ENCODE results near the gene CENPV. TPM values are rescaled to one million over a fixed set of nuclear protein-coding genes. Genes with fewer than 3 reads are reported as not detected.

CENPV gene
- total and polyA plus RNA-seq, 2 donors from 2014 or later = 9.0 to 42.3 TPM

DNA sequence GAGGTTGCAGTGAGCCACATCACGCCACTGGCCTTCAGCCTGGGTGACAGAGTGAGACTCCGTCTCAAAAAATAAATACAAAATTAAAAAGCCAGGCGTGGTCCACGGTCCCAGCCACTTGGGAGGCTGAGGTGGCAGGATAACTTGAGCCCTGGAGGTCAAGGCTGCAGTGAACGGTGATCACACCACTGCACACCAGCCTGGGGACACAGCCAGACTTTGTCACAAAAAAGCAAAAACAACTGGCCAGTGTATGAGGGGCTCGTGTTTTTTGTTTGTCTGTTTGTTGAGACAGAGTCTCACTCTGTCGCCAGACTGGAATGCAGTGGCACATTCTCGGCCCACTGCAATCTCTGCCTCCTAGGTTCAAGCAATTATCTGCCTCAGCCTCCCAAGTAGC lies 26.4 kb upstream of the CENPV start:
- TF ChIP-seq, protein P1, sequence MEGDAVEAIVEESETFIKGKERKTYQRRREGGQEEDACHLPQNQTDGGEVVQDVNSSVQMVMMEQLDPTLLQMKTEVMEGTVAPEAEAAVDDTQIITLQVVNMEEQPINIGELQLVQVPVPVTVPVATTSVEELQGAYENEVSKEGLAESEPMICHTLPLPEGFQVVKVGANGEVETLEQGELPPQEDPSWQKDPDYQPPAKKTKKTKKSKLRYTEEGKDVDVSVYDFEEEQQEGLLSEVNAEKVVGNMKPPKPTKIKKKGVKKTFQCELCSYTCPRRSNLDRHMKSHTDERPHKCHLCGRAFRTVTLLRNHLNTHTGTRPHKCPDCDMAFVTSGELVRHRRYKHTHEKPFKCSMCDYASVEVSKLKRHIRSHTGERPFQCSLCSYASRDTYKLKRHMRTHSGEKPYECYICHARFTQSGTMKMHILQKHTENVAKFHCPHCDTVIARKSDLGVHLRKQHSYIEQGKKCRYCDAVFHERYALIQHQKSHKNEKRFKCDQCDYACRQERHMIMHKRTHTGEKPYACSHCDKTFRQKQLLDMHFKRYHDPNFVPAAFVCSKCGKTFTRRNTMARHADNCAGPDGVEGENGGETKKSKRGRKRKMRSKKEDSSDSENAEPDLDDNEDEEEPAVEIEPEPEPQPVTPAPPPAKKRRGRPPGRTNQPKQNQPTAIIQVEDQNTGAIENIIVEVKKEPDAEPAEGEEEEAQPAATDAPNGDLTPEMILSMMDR (IDR thresholded peaks at IDR 0.05; ENCODE audit: borderline replicate concordance, extremely low read depth, insufficient read depth) = no peak
- DNase-seq (peak in 2 of 5 donors; percentile 38 to 54), FAIRE-seq (no peak)
- Histone ChIP-seq H3K27me3 (ENCODE audit: control insufficient read depth, insufficient read depth, low read length) (no peaks in the 10 kb centered on the region), H3K4me3 (ENCODE audit: low read length in 3 of 3) (no peak overlapping the region), H3K9me3 (ENCODE audit: control insufficient read depth in 2 of 3, insufficient read depth in 1 of 3, low read length in 3 of 3) (no peaks in the 10 kb centered on the region), H3K4me1 (ENCODE audit: control insufficient read depth in 2 of 3, insufficient read depth in 2 of 3, low read depth in 1 of 3, low read length in 3 of 3) (peaks cover 0 to 21% (median 14%) of the 10 kb centered on the region in 3 donors), H3K36me3 (ENCODE audit: control insufficient read depth in 2 of 3, insufficient read depth in 3 of 3, low read length in 3 of 3) (peaks cover 4 to 12% (median 5%) of the 10 kb centered on the region in 3 donors), H3K27ac (ENCODE audit: low read depth in 2 of 2, low read length in 2 of 2) (no peak overlapping the region), H3K9ac (ENCODE audit: low read length in 3 of 3) (no peak overlapping the region)
- intact Hi-C loops (cut with DNase I) = no loop called here

DNA sequence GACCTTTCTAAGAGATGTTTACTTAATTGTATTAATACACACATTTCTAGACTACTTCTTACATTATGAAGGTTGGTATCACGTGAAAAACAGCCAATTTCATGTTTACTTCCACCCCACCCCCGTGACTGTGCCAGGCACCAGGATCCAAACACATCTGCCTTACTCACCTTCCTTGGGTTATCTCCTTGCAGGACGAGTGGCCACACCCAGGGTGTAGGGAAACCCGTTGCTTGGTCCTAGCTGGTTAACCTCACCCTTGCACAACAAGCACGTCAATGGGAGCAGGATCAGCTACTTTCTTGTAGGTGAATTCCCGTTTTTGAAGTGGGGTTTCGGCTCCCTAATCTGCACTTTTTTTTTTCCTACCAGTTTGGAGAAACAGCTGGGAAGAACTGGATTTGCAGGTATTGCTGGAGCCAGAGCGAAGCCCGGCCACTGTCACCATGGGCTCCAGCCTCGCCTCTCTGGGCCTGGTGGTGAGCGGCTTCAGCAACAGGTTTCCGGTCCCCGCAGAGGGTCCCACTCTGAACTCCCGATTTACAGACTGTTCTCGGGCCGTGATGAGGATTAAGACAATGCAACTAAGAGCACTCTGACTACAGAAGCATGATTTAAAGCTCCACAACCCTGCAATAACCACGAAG lies 25.5 kb upstream of the CENPV start:
- TF ChIP-seq, protein P1 (IDR thresholded peaks at IDR 0.05; ENCODE audit: borderline replicate concordance, extremely low read depth, insufficient read depth) = no peak
- H3K36me3 ChIP-seq (ENCODE audit: control insufficient read depth in 2 of 3, insufficient read depth in 3 of 3, low read length in 3 of 3) = peaks cover 4 to 12% (median 5%) of the 10 kb centered on the region in 3 donors
- no peak overlapping the region for H3K27ac ChIP-seq (ENCODE audit: low read depth in 2 of 2, low read length in 2 of 2)
- H3K27me3 ChIP-seq (ENCODE audit: control insufficient read depth, insufficient read depth, low read length) = no peaks in the 10 kb centered on the region
- DNase-seq = peak in 1 of 5 donors; percentile 51
- no peak overlapping the region for H3K4me3 ChIP-seq (ENCODE audit: low read length in 3 of 3)
- intact Hi-C loops (cut with DNase I) = no loop called here
- H3K9ac ChIP-seq (ENCODE audit: low read length in 3 of 3) = no peak overlapping the region
- H3K4me1 ChIP-seq (ENCODE audit: control insufficient read depth in 2 of 3, insufficient read depth in 2 of 3, low read depth in 1 of 3, low read length in 3 of 3) = peaks cover 0 to 17% (median 8%) of the 10 kb centered on the region in 3 donors
- FAIRE-seq = no peak
- H3K9me3 ChIP-seq (ENCODE audit: control insufficient read depth in 2 of 3, insufficient read depth in 1 of 3, low read length in 3 of 3) = no peaks in the 10 kb centered on the region

GRCh38 chr17:16377941-16378341 lies 24.7 kb upstream of the CENPV start:
- intact Hi-C loops (cut with DNase I) = no loop called here
- no peak overlapping the region for H3K9ac ChIP-seq (ENCODE audit: low read length in 3 of 3)
- TF ChIP-seq, protein P1 (IDR thresholded peaks at IDR 0.05; ENCODE audit: borderline replicate concordance, extremely low read depth, insufficient read depth) = no peak

More at GRCh38 chr17:16377941-16378341, 24.7 kb upstream of the CENPV start:
- Histone ChIP-seq H3K36me3 (ENCODE audit: control insufficient read depth in 2 of 3, insufficient read depth in 3 of 3, low read length in 3 of 3) (peaks cover 0 to 6% (median 3%) of the 10 kb centered on the region in 3 donors), H3K4me1 (ENCODE audit: control insufficient read depth in 2 of 3, insufficient read depth in 2 of 3, low read depth in 1 of 3, low read length in 3 of 3) (peaks cover 0 to 9% (median 4%) of the 10 kb centered on the region in 3 donors), H3K9me3 (ENCODE audit: control insufficient read depth in 2 of 3, insufficient read depth in 1 of 3, low read length in 3 of 3) (no peaks in the 10 kb centered on the region), H3K27me3 (ENCODE audit: control insufficient read depth, insufficient read depth, low read length) (no peaks in the 10 kb centered on the region), H3K27ac (ENCODE audit: low read depth in 2 of 2, low read length in 2 of 2) (no peak overlapping the region), H3K4me3 (ENCODE audit: low read length in 3 of 3) (no peak overlapping the region)
- DNase-seq (no peak), FAIRE-seq (no peak)

Data from kidney (tissue), 14 donors.